ENCODE measurements around the gene VEGFD.

VEGFD gene

GRCh38 chrX:15366506-15367352, 17.5 kb downstream of the VEGFD start:
- no peak for FAIRE-seq
- no peak for DNase-seq (ENCODE audit: low spot score)

DNA sequence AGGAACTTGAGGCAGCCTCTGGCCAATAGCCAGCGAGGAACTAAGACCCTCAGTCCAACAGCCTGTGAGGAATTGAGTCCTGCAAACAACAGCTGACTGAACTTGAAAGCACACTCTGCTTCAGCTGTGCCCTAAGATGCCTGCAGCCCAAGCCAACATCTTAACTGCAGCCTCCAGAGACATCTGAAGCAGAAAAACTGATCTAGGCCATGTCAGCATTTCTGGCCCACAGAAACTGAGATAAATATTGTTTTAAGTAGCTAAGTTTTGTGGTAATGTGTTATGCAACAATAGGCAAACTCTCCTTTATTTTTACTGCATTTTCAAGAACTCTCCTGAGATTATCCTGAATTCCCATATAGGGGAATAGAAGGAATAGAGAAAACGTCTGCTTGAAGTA, 24.5 kb downstream of the VEGFD start:
- DNase-seq (ENCODE audit: low spot score) (no peak), FAIRE-seq (no peak)

DNA sequence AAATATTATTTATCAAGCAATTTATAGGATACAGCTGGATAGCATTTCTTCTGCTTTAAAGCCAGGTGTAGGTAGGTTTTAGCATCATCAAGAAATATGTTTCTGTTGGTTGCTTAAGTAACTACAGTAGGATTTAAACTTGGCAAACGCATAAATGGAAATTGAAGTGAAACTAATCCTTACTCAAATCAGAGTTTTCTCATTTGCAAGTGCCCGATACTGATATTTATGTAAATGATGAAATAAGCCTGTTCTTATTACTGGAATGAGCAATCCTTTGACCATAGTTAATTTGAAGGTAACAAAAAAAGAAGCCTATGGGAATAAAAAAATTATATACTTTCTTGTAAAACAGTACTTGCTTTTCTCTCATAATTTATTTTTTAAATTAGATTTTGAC, 25.7 kb downstream of the VEGFD start:
- no peak for FAIRE-seq
- no peak for DNase-seq (ENCODE audit: low spot score)

GRCh38 chrX:15356444-15356843, 27.8 kb downstream of the VEGFD start:
- no peak for FAIRE-seq

DNA sequence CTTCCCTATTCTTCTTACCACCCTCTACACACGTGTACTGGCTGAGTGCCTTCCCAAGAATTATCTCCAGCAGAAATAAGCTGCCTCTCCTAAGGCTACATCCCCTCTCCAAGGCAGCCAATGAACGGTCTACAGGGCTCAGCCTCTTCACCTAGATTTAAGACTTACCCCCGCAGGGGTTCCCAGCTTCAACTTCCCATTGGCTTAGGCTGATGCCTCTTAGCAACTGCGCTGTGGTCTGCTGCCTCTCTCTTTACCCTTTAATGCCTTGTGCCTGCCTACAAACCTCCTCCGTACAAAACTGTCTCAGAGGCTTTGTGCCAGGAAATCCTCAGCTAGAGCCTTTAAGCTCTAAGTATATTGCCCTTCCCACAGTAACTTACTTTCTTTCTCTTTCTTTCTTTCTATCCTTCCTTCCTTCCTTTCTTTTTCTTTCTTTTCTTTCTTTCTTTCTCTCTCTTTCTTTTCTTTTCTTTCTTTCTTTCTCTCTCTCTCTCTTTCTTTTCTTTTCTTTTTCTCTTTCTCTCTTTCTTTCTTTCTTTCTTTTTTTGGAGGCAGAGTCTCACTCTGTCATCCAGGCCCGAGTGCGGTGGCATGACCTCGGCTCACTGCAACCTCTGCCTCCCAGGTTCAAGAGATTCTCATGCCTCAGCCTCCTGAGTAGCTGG, 33.8 kb downstream of the VEGFD start:
- DNase-seq (ENCODE audit: low spot score) (no peak), FAIRE-seq (no peak)

More at GRCh38 chrX:15356444-15356843, 27.8 kb downstream of the VEGFD start:
- DNase-seq (ENCODE audit: low spot score) = no peak

DNA sequence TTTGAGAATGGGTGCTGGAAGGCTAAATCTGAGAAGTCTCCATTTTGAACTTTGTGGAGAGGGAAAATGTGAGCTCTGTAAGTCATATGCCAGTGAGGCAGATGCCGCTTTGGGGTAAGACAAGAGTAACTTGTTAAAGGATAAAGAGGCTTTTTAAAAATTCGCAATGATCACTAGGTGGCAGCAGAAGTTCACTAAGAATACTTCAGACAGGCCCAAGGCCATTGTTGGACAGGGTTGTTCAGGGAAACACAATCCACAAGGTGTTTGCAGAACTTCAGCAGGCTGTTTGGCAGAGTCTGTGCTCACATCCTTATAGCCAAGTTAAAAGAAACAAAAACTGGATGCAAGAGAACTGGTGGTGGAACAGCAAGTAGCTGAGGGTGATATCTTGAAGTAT, 35.2 kb downstream of the VEGFD start:
- DNase-seq (ENCODE audit: low spot score) = peak; percentile 20
- FAIRE-seq = peak; percentile 25

- no peak for FAIRE-seq
- no peak for DNase-seq (ENCODE audit: low spot score)
These were observed 38.2 kb downstream of the VEGFD start for GRCh38 chrX:15345976-15346375.

DNA sequence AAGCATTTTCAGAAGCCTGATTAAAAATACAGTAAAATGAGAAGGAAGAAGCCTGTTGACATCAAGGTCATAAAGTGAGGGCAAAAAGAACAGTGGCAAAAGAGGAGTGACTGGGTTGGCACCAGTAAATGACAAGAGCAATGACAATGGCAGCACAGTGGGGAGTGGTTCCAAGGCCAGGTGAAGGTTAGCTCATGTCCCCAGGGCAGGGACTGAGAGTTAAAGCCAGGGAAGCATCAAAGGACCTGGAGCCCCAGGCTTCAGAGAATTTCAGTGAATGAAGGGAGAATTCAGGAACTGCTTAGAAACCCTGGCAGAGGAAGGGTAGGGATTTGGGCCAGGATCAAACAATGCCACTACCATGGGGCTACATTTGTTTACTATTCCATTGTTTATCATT, 40.1 kb downstream of the VEGFD start:
- FAIRE-seq (no peak), DNase-seq (ENCODE audit: low spot score) (no peak)

DNA sequence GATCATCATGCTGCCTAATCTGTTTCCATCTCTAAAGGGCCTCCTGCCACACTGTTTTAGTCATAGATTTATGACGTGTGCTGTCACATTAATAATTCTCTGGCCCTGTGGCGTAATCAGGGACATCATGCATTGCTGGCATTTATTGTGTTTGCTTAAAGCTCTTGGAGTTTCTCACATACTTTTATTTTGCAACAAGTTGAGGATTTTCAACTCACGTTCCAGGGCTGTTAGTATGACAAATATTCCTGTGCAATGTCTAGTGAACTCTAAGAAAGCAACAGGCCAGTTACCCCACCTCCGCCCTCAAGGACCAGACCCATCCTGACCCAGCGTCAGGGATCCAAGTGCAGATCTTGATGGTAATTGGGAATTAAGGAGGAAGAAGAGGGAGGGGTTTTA, 41.1 kb downstream of the VEGFD start:
- no peak for DNase-seq (ENCODE audit: low spot score)
- FAIRE-seq = no peak

- no peak for FAIRE-seq
- no peak for DNase-seq (ENCODE audit: low spot score)
These were observed 43.3 kb downstream of the VEGFD start for GRCh38 chrX:15340867-15341266.

DNA sequence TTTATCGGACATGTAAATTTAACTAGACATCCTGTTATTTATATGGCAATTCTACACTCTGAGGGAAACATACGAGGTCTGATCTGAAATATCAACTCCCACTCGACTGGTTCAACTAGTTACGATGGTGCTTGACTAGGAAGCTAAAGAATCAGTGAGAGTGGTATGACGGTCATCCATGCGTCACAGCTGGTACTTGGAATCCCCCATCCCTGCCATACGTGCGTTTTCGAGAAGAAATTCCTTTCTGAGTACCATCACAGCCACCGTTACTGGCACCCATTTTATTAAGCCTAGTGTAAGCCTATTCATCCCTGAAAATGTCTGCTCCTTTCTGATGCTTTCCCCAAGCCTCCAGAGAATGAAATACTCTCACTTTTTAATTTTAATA, 48.2 kb downstream of the VEGFD start:
- DNase-seq (ENCODE audit: low spot score) = peak; percentile 17
- no peak for FAIRE-seq

- FAIRE-seq = peak; percentile 92
- DNase-seq (ENCODE audit: low spot score) = peak; percentile 86
These were observed 48.8 kb downstream of the VEGFD start, which contains the start of gene PIGA for GRCh38 chrX:15335135-15336022. Gene PIGA (minus strand): TSS chrX:15335523. CDS start chrX:15331930, 3,593 bp downstream.

GRCh38 chrX:15334561-15334960, 49.7 kb downstream of the VEGFD start:
- FAIRE-seq = no peak
- DNase-seq (ENCODE audit: low spot score) = peak; percentile 4

- FAIRE-seq = no peak
These were observed 55.4 kb downstream of the VEGFD start for GRCh38 chrX:15328821-15329220.

DNA sequence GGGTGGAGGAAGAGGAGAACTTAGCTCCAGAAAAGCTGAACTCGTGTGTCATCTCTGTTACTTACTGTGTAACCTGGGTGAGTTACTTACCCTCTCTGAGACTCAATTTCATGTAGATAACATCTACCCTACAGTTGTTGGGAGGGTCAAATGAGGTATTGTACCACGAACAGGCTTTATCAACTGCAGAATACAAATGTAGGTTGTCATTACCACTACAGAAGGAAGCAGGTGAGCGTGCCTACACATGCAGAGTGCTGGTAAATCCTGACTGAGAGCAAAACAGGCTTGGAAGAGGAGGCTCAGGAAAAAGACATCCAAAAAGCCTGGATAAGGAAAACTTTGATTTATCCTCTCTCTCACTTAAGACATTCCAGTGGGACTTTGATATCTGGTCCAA, 56.1 kb downstream of the VEGFD start:
- no peak for FAIRE-seq
- DNase-seq (ENCODE audit: low spot score) = no peak

More at GRCh38 chrX:15328821-15329220, 55.4 kb downstream of the VEGFD start:
- no peak for DNase-seq (ENCODE audit: low spot score)

GRCh38 chrX:15322472-15322871, 61.7 kb downstream of the VEGFD start:
- DNase-seq (ENCODE audit: low spot score) = no peak
- FAIRE-seq = no peak

GRCh38 chrX:15322072-15322471, 62.1 kb downstream of the VEGFD start:
- FAIRE-seq = no peak
- no peak for DNase-seq (ENCODE audit: low spot score)

DNA sequence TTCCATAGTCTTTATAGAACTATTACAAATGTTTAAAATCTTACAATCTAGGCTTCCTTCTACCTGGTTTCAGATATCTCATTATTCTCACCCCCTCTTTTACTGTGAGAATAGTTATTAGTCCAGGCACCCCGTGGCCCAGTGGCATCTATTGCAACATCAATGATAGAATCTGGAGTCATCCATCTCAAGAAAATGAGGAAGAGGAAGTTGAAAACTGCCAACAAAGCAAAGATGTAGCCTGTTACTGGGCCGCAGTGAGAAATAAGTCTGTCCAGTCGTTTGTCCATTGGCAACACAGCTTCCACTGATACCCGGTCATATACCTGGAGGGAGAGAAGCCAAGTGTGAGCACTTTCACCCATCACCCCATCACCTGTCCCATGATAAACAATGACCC, 62.8 kb downstream of the VEGFD start:
- DNase-seq (ENCODE audit: low spot score) (no peak), FAIRE-seq (no peak)

DNA sequence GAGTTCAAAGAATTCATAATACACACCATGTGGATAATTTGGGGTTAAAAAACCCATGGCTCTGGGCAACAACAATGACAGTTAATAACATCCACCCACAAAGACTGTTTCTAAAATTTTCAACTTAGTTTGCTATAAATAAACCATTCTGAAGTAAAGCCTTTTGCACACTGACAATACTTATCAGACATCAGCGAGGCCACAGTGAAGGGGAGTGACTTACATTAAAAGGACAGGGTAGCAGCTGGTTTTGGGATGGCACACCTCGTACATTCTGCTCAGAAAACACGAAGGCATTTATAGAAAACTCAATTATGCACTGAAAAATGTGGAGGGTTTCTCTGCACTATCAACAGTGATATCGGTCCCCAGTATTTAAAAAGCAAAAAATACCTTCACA, 63.9 kb downstream of the VEGFD start:
- FAIRE-seq (no peak), DNase-seq (ENCODE audit: low spot score) (no peak)

- no peak for FAIRE-seq
These were observed 65.1 kb downstream of the VEGFD start for GRCh38 chrX:15319075-15319474.

GRCh38 chrX:15315509-15315908, 68.7 kb downstream of the VEGFD start, which contains the start of gene ASB11:
Gene ASB11 (minus strand): TSS chrX:15315640. CDS start chrX:15315605, 35 bp downstream.
- FAIRE-seq (no peak), DNase-seq (ENCODE audit: low spot score) (no peak)

More at GRCh38 chrX:15319075-15319474, 65.1 kb downstream of the VEGFD start:
- DNase-seq (ENCODE audit: low spot score) = no peak

DNA sequence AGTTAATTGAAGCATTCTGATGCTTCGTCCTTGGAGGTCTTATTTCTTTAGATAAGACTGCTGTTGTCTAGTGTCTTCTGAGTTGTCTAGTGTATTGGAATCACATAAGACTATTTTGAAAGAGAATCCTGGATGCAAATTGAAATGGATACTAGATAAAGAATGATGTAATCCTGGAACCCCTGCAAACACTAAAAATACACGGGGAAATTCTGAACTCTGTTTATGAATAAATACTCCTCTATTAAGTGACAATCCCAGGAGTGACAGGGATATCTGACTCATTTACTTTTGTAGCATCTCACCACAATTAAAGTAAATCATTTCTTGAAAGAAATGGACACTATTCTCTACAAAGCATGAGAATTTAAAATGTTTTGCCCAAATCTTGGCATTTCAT, 69.7 kb downstream of the VEGFD start:
- FAIRE-seq = no peak

More for the DNA sequence above, 69.7 kb downstream of the VEGFD start:
- DNase-seq (ENCODE audit: low spot score) = no peak
